ENCODE measurements around the gene TEAD3. TPM values are rescaled to one million over a fixed set of nuclear protein-coding genes. Genes with fewer than 3 reads are reported as not detected.

TEAD3 gene
- total and polyA plus RNA-seq, 2 of the 4 experiments (the other 2 are of a cell fraction): 5.2 to 28.0 TPM

DNA sequence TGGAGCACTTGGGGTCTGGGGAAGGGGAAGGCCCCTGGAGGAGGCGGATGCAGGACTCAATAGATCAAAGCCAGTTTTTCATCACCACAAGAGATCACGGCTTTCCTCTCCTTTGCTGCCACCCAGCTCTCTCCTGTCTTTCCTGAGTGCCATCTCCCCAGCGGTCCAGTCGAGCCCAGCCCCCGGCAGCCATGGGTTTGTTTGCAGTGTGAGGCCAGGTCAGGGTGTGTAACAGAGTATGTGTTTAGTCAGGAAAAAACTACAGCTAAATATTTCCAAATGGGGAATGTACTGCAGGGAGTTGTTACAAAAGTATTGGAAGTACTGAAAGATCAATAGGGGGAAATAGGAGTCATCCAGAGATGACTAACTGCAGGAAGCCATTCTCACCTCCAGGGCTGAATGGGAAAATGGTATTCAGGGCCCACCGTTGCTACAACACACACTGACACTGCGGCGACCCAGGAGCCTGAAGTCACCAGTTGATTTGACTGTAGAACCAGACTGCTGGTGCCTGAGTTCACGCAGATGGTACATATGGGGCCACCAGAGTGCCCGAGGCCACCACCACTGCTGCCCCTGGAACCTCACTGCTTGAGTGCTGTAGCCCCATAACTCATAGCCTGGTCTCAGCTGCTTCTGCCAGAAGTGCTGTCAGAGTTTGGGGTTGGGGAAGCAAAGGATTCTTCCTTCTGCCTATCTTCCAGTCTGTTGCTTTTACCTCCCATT is 68.3 kb downstream of the TEAD3 start:
- peak overlapping the region; percentile 99 for H4K91ac ChIP-seq (ENCODE audit: insufficient read depth, low read depth, low read length)
- H3K4me3 ChIP-seq (ENCODE audit: insufficient read depth, low read depth, low read length): no peak overlapping the region
- H3K9me3 ChIP-seq (ENCODE audit: control insufficient read depth, insufficient read depth, low read length): peaks cover 6% of the 10 kb centered on the region
- ChIA-PET CTCF (interaction anchor here (0.8 to 2.9 kb wide), 3 partner anchors 9 to 37 kb away, joined by 3 to 8 read pairs (median 3); no protein-coding TSS in a partner anchor), POLR2A (ENCODE audit: unreplicated experiment) (interaction anchor here (0.6 to 1.4 kb wide), 4 partner anchors 9 to 112 kb away, joined by 4 to 10 read pairs (median 7); no protein-coding TSS in a partner anchor)
- H2BK120ac ChIP-seq (ENCODE audit: low read depth, low read length): peak overlapping the region; percentile 96
- H4K20me1 ChIP-seq (ENCODE audit: insufficient read depth, low read length): no peaks in the 10 kb centered on the region
- intact Hi-C loops (cut with micrococcal nuclease): no loop called here
- H4K8ac ChIP-seq (ENCODE audit: low read depth in 2 of 2, low read length in 2 of 2): peak overlapping the region; percentile 84 to 96
- peak overlapping the region; percentile 97 for H2BK5ac ChIP-seq (ENCODE audit: low read depth, low read length, poor library complexity, severe bottlenecking)
- H3K9ac ChIP-seq (ENCODE audit: low read depth, low read length): peak overlapping the region; percentile 63
- TF ChIP-seq, protein P1, sequence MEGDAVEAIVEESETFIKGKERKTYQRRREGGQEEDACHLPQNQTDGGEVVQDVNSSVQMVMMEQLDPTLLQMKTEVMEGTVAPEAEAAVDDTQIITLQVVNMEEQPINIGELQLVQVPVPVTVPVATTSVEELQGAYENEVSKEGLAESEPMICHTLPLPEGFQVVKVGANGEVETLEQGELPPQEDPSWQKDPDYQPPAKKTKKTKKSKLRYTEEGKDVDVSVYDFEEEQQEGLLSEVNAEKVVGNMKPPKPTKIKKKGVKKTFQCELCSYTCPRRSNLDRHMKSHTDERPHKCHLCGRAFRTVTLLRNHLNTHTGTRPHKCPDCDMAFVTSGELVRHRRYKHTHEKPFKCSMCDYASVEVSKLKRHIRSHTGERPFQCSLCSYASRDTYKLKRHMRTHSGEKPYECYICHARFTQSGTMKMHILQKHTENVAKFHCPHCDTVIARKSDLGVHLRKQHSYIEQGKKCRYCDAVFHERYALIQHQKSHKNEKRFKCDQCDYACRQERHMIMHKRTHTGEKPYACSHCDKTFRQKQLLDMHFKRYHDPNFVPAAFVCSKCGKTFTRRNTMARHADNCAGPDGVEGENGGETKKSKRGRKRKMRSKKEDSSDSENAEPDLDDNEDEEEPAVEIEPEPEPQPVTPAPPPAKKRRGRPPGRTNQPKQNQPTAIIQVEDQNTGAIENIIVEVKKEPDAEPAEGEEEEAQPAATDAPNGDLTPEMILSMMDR (conservative IDR thresholded peaks at IDR 0.05; ENCODE audit: low read depth, low read length): 0 out of 2 replicates have a peak, but pooled peaks have one; percentile 2
- TF ChIP-seq ELK1 (IDR thresholded peaks at IDR 0.05; ENCODE audit: borderline replicate concordance, low read depth, low read length): no peak
- H4K5ac ChIP-seq (ENCODE audit: low read depth, low read length): peak overlapping the region; percentile 83
- H3K23ac ChIP-seq (ENCODE audit: low read depth, low read length): peak overlapping the region; percentile 78
- H3K4me1 ChIP-seq (ENCODE audit: control insufficient read depth, insufficient read depth, low read length): peaks cover 42% of the 10 kb centered on the region
- H2BK20ac ChIP-seq (ENCODE audit: low read depth, low read length): peak overlapping the region; percentile 96
- peak; percentile 27 for ATAC-seq (ENCODE audit: low read depth)
- peak overlapping the region; percentile 98 for H3K27ac ChIP-seq (ENCODE audit: insufficient read depth, low read length)
- dilution Hi-C loops (cut with HindIII; ENCODE audit: low sequenced_read_pairs, unreplicated experiment): no loop called here
- peak overlapping the region; percentile 67 for H3K14ac ChIP-seq (replicated peaks; ENCODE audit: low read depth, low read length)
- peak overlapping the region; percentile 73 for H3K4me2 ChIP-seq (ENCODE audit: low read depth, low read length)
- H2AK9ac ChIP-seq (replicated peaks; ENCODE audit: low read depth, low read length, poor library complexity): peak overlapping the region; percentile 97
- DNase-seq: peak; percentile 24
- peaks cover 26 to 41% of the 10 kb centered on the region in 2 experiments for H3K79me1 ChIP-seq (ENCODE audit: low read depth in 1 of 2, low read length in 2 of 2)
- in situ Hi-C loops (cut with MboI; ENCODE audit: low sequenced_read_pairs): no loop called here
- H2AFZ ChIP-seq (replicated peaks; ENCODE audit: low read length, poor library complexity): peak overlapping the region; percentile 73
- peak overlapping the region; percentile 98 for H3K4ac ChIP-seq (ENCODE audit: low read depth, low read length)
- H2BK15ac ChIP-seq (ENCODE audit: low read depth, low read length): peak overlapping the region; percentile 96
- peak overlapping the region; percentile 99 for H2AK5ac ChIP-seq (ENCODE audit: low read depth, low read length)
- H3K18ac ChIP-seq (ENCODE audit: low read depth, low read length): peak overlapping the region; percentile 88
- no TSS peak for BruUV-seq (replicated peaks)
- H3K36me3 ChIP-seq (ENCODE audit: control insufficient read depth, insufficient read depth, low read length): peaks cover 25% of the 10 kb centered on the region
- peaks cover 34% of the 10 kb centered on the region for H3K9me1 ChIP-seq (ENCODE audit: insufficient read depth, low read length)
- 100% methylated on average over 3 of the region's 10 CpGs; no CpG with 5 or more reads in 1 of the 2 experiments for WGBS, 2 experiments (ENCODE audit: extremely low coverage in 2 of 2, insufficient read length in 1 of 2)
- peak overlapping the region; percentile 95 for H3K56ac ChIP-seq (ENCODE audit: extremely low read depth, insufficient read depth, low read length)
- no peaks in the 10 kb centered on the region for H3K27me3 ChIP-seq (ENCODE audit: control insufficient read depth, insufficient read depth, low read length)
